DOHH2 (cell line): ENCODE data around the gene HOXC11.

Source experiments
- H3F3A ChIP-seq: fragments of 200-600 bp; sonication (generic), shearing (Covaris generic); 2 replicates; pipeline ENCODE4 v1.6.0; 2016; ENCODE audit warnings: antibody characterized with exemption, mild to moderate bottlenecking; ENCODE audit not compliant: control insufficient read depth, insufficient read depth
- H3K27ac ChIP-seq: fragments of 200-600 bp; sonication (generic); 2 replicates; pipeline ENCODE4 v1.5.1; 2014; ENCODE audit warnings: low read depth, mild to moderate bottlenecking, low read length, moderate library complexity
- H3K27me3 ChIP-seq: fragments of 200-600 bp; sonication (generic); 2 replicates; pipeline ENCODE4 v1.6.1; 2014; ENCODE audit warnings: mild to moderate bottlenecking, low read length, mixed read lengths; ENCODE audit not compliant: control insufficient read depth
- H3K36me3 ChIP-seq: fragments of 200-600 bp; sonication (generic); 2 replicates; pipeline ENCODE4 v1.6.1; 2014; ENCODE audit warnings: mild to moderate bottlenecking, low read length, moderate library complexity, mixed read lengths; ENCODE audit not compliant: control insufficient read depth
- H3K4me1 ChIP-seq: fragments of 200-600 bp; sonication (generic); 2 replicates; pipeline ENCODE4 v1.6.1; 2014; ENCODE audit warnings: mild to moderate bottlenecking, low read length, mixed read lengths; ENCODE audit not compliant: control insufficient read depth
- H3K4me2 ChIP-seq: fragments of 200-600 bp; sonication (generic); 2 replicates; pipeline ENCODE4 v1.6.0; 2014; ENCODE audit warnings: mild to moderate bottlenecking, low read length, moderate library complexity
- H3K4me3 ChIP-seq: fragments of 200-600 bp; sonication (generic); 2 replicates; pipeline ENCODE4 v1.5.1; 2014; ENCODE audit warnings: mild to moderate bottlenecking, low read length, mixed read lengths
- H3K79me2 ChIP-seq: fragments of 200-600 bp; sonication (generic); 2 replicates; pipeline ENCODE4 v1.6.1; 2014; ENCODE audit warnings: mild to moderate bottlenecking, low read length, mixed read lengths; ENCODE audit not compliant: control insufficient read depth
- H3K9me2 ChIP-seq: fragments of 200-600 bp; sonication (generic); replicated peaks from 2 replicates; pipeline ENCODE4 v1.6.1; 2014; ENCODE audit warnings: mild to moderate bottlenecking, low read length, mixed read lengths; ENCODE audit not compliant: control insufficient read depth
- H3K9me3 ChIP-seq: fragments of 200-600 bp; sonication (generic); 2 replicates; pipeline ENCODE4 v1.6.1; 2014; ENCODE audit warnings: antibody characterized with exemption, low read length, mixed read lengths; ENCODE audit not compliant: control insufficient read depth, insufficient read depth
- H4K20me1 ChIP-seq: fragments of 200-600 bp; sonication (generic); 2 replicates; pipeline ENCODE4 v1.6.0; 2014; ENCODE audit warnings: low read depth, mild to moderate bottlenecking, antibody characterized with exemption, low read length, moderate library complexity; ENCODE audit not compliant: control insufficient read depth, insufficient read depth
- EZH2phosphoT487 ChIP-seq: fragments of 200-600 bp; sonication (generic); IDR thresholded peaks from 2 replicates; pipeline ENCODE4 v1.6.1; 2017; ENCODE audit warnings: borderline replicate concordance, mild to moderate bottlenecking, antibody characterized with exemption, low read length, moderate library complexity, mixed read lengths
- TF ChIP-seq, protein P1 (sequence below): fragments of 200-600 bp; sonication (generic); IDR thresholded peaks from one replicate; pipeline ENCODE4 v1.5.1; 2014; ENCODE audit warnings: antibody characterized with exemption, mild to moderate bottlenecking, low read depth, low read length; ENCODE audit not compliant: poor library complexity, severe bottlenecking

HOXC11 gene

GRCh38 chr12:53969588-53970259 lies 3.2 kb upstream of the HOXC11 start:
- no peak overlapping the region for H3K4me3 ChIP-seq
- no peak for TF ChIP-seq EZH2phosphoT487
- TF ChIP-seq, protein P1, sequence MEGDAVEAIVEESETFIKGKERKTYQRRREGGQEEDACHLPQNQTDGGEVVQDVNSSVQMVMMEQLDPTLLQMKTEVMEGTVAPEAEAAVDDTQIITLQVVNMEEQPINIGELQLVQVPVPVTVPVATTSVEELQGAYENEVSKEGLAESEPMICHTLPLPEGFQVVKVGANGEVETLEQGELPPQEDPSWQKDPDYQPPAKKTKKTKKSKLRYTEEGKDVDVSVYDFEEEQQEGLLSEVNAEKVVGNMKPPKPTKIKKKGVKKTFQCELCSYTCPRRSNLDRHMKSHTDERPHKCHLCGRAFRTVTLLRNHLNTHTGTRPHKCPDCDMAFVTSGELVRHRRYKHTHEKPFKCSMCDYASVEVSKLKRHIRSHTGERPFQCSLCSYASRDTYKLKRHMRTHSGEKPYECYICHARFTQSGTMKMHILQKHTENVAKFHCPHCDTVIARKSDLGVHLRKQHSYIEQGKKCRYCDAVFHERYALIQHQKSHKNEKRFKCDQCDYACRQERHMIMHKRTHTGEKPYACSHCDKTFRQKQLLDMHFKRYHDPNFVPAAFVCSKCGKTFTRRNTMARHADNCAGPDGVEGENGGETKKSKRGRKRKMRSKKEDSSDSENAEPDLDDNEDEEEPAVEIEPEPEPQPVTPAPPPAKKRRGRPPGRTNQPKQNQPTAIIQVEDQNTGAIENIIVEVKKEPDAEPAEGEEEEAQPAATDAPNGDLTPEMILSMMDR, result no peak
- peaks cover 97% of the 10 kb centered on the region for H3K27me3 ChIP-seq
- H3F3A ChIP-seq, result no peaks in the 10 kb centered on the region
- no peaks in the 10 kb centered on the region for H3K79me2 ChIP-seq
- H3K36me3 ChIP-seq, result no peaks in the 10 kb centered on the region
- no peak overlapping the region for H3K27ac ChIP-seq
- no peaks in the 10 kb centered on the region; the same call in 1 of the 2 replicates for H4K20me1 ChIP-seq
- no peak overlapping the region for H3K4me2 ChIP-seq
- no peaks in the 10 kb centered on the region for H3K9me3 ChIP-seq
- H3K4me1 ChIP-seq, result peaks cover 18% of the 10 kb centered on the region
- H3K9me2 ChIP-seq, result no peaks in the 10 kb centered on the region

GRCh38 chr12:53970451-53970850 lies 2.5 kb upstream of the HOXC11 start:
- Histone ChIP-seq H3K27ac (no peak overlapping the region), H3K4me3 (no peak overlapping the region), H3K9me2 (no peaks in the 10 kb centered on the region), H3K4me2 (no peak overlapping the region), H3F3A (no peaks in the 10 kb centered on the region), H4K20me1 (no peaks in the 10 kb centered on the region; the same call in 1 of the 2 replicates), H3K9me3 (no peaks in the 10 kb centered on the region), H3K27me3 (peaks cover 91% of the 10 kb centered on the region), H3K79me2 (no peaks in the 10 kb centered on the region), H3K4me1 (peaks cover 20% of the 10 kb centered on the region), H3K36me3 (no peaks in the 10 kb centered on the region)
- TF ChIP-seq EZH2phosphoT487, result no peak
- TF ChIP-seq, protein P1, result no peak

GRCh38 chr12:53971129-53971528 lies 1.8 kb upstream of the HOXC11 start:
- Histone ChIP-seq H3K79me2 (no peaks in the 10 kb centered on the region), H3F3A (no peaks in the 10 kb centered on the region), H3K36me3 (no peaks in the 10 kb centered on the region), H3K4me2 (no peak overlapping the region), H3K4me1 (peaks cover 20% of the 10 kb centered on the region), H3K27ac (no peak overlapping the region), H3K9me3 (no peaks in the 10 kb centered on the region), H3K4me3 (no peak overlapping the region), H3K9me2 (no peaks in the 10 kb centered on the region), H3K27me3 (peaks cover 87% of the 10 kb centered on the region), H4K20me1 (no peaks in the 10 kb centered on the region; the same call in 1 of the 2 replicates)
- no peak for TF ChIP-seq EZH2phosphoT487
- TF ChIP-seq, protein P1, result no peak
